Measurements from ENCODE around the gene FAM184B. TPM values are rescaled to one million over a fixed set of nuclear protein-coding genes. Genes with fewer than 3 reads are reported as not detected.

The FAM184B gene
- total and polyA plus RNA-seq, 5 experiments from 2014 or later: 0.03 to 0.13 TPM; not detected in 3

- DNase-seq (no peak), ATAC-seq (no peak)
- POLR2A ChIA-PET: no interaction called here
- no peaks in the 10 kb centered on the region for H3K36me3 Mint-ChIP-seq
- H3K27me3 Mint-ChIP-seq: peaks cover 3 to 13% (median 4%) of the 10 kb centered on the region in 5 donors
- H3K4me1 Mint-ChIP-seq: no peaks in the 10 kb centered on the region
- no peak overlapping the region for H3K4me3 Mint-ChIP-seq
- no peak overlapping the region for H3K27ac Mint-ChIP-seq
- no peaks in the 10 kb centered on the region for H3K9me3 Mint-ChIP-seq
Observed at GRCh38 chr4:17708992-17709762, 72.2 kb downstream of the FAM184B start.

- POLR2A ChIA-PET: no interaction called here
- H3K4me1 Mint-ChIP-seq: no peaks in the 10 kb centered on the region
- no peak overlapping the region for H3K4me3 Mint-ChIP-seq
- H3K9me3 Mint-ChIP-seq: no peaks in the 10 kb centered on the region
- DNase-seq: no peak
- H3K27me3 Mint-ChIP-seq: peaks cover 3 to 13% (median 4%) of the 10 kb centered on the region in 5 donors
- no peaks in the 10 kb centered on the region for H3K36me3 Mint-ChIP-seq
- ATAC-seq: no peak
- peak overlapping the region in 1 of 10 donors; percentile 15 for H3K27ac Mint-ChIP-seq
Observed at GRCh38 chr4:17707671-17708070, 73.8 kb downstream of the FAM184B start.

- no peak overlapping the region for H3K27ac Mint-ChIP-seq
Observed at GRCh38 chr4:17705107-17705506, 76.3 kb downstream of the FAM184B start.

GRCh38 chr4:17704020-17704650 is 77.3 kb downstream of the FAM184B start:
- ATAC-seq: no peak

More at GRCh38 chr4:17705107-17705506, 76.3 kb downstream of the FAM184B start:
- Mint-ChIP-seq H3K36me3 (no peaks in the 10 kb centered on the region), H3K27me3 (peaks cover 0 to 3% (median 0%) of the 10 kb centered on the region in 5 donors), H3K4me1 (no peaks in the 10 kb centered on the region), H3K9me3 (peaks cover 0 to 6% (median 0%) of the 10 kb centered on the region in 9 donors), H3K4me3 (no peak overlapping the region)
- POLR2A ChIA-PET: no interaction called here
- no peak for DNase-seq
- ATAC-seq: no peak

GRCh38 chr4:17702641-17703040 is 78.8 kb downstream of the FAM184B start:
- Mint-ChIP-seq H3K9me3 (peaks cover 0 to 28% (median 14%) of the 10 kb centered on the region in 9 donors), H3K27ac (no peak overlapping the region), H3K36me3 (peaks cover 0 to 10% (median 8%) of the 10 kb centered on the region in 3 donors), H3K4me3 (no peak overlapping the region), H3K27me3 (peaks cover 0 to 3% (median 0%) of the 10 kb centered on the region in 5 donors), H3K4me1 (no peaks in the 10 kb centered on the region)
- DNase-seq (no peak), ATAC-seq (no peak)
- POLR2A ChIA-PET: interaction anchor here (0.6 kb wide), 1 partner anchor 710 kb away, joined by 3 read pairs; no protein-coding TSS in a partner anchor

More at GRCh38 chr4:17704020-17704650, 77.3 kb downstream of the FAM184B start:
- Mint-ChIP-seq H3K4me1 (no peaks in the 10 kb centered on the region), H3K36me3 (peaks cover 0 to 5% (median 5%) of the 10 kb centered on the region in 3 donors), H3K27ac (no peak overlapping the region), H3K27me3 (peaks cover 0 to 3% (median 0%) of the 10 kb centered on the region in 5 donors), H3K4me3 (no peak overlapping the region), H3K9me3 (peaks cover 0 to 16% (median 6%) of the 10 kb centered on the region in 9 donors)
- no peak for DNase-seq
- POLR2A ChIA-PET: no interaction called here

GRCh38 chr4:17701882-17702281 is 79.5 kb downstream of the FAM184B start:
- peaks cover 0 to 3% (median 1%) of the 10 kb centered on the region in 5 donors for H3K27me3 Mint-ChIP-seq
- H3K36me3 Mint-ChIP-seq: peaks cover 0 to 10% (median 8%) of the 10 kb centered on the region in 3 donors
- no peak overlapping the region for H3K27ac Mint-ChIP-seq
- no peak for ATAC-seq
- H3K4me1 Mint-ChIP-seq: no peaks in the 10 kb centered on the region
- no peak for DNase-seq
- peaks cover 0 to 34% (median 14%) of the 10 kb centered on the region in 9 donors for H3K9me3 Mint-ChIP-seq
- H3K4me3 Mint-ChIP-seq: no peak overlapping the region
- POLR2A ChIA-PET: no interaction called here

GRCh38 chr4:17701138-17701839 is 80.1 kb downstream of the FAM184B start:
- H3K36me3 Mint-ChIP-seq: peaks cover 0 to 11% (median 8%) of the 10 kb centered on the region in 3 donors
- H3K27ac Mint-ChIP-seq: no peak overlapping the region
- POLR2A ChIA-PET: no interaction called here
- no peaks in the 10 kb centered on the region for H3K4me1 Mint-ChIP-seq
- DNase-seq (no peak), ATAC-seq (no peak)
- no peak overlapping the region for H3K4me3 Mint-ChIP-seq
- H3K9me3 Mint-ChIP-seq: peaks cover 0 to 36% (median 14%) of the 10 kb centered on the region in 9 donors
- H3K27me3 Mint-ChIP-seq: peaks cover 0 to 3% (median 2%) of the 10 kb centered on the region in 5 donors

- Mint-ChIP-seq H3K4me3 (no peak overlapping the region), H3K36me3 (peaks cover 0 to 14% (median 8%) of the 10 kb centered on the region in 3 donors), H3K27me3 (peaks cover 0 to 10% (median 0%) of the 10 kb centered on the region in 5 donors), H3K4me1 (no peaks in the 10 kb centered on the region), H3K9me3 (peaks cover 0 to 36% (median 14%) of the 10 kb centered on the region in 9 donors), H3K27ac (no peak overlapping the region)
- POLR2A ChIA-PET: no interaction called here
- no peak for DNase-seq
- no peak for ATAC-seq
Observed at GRCh38 chr4:17699380-17699779, 82.0 kb downstream of the FAM184B start.

GRCh38 chr4:17698116-17698515 is 83.3 kb downstream of the FAM184B start:
- Mint-ChIP-seq H3K9me3 (peaks cover 0 to 36% (median 14%) of the 10 kb centered on the region in 9 donors), H3K27ac (no peak overlapping the region), H3K27me3 (peaks cover 0 to 13% (median 0%) of the 10 kb centered on the region in 5 donors), H3K36me3 (peaks cover 0 to 14% (median 8%) of the 10 kb centered on the region in 3 donors), H3K4me1 (no peaks in the 10 kb centered on the region), H3K4me3 (no peak overlapping the region)
- no peak for DNase-seq
- POLR2A ChIA-PET: no interaction called here
- ATAC-seq: no peak

GRCh38 chr4:17695341-17695740 is 86.1 kb downstream of the FAM184B start:
- peaks cover 0 to 14% (median 8%) of the 10 kb centered on the region in 3 donors for H3K36me3 Mint-ChIP-seq
- peaks cover 0 to 19% (median 0%) of the 10 kb centered on the region in 5 donors for H3K27me3 Mint-ChIP-seq
- no peak for ATAC-seq
- no peak for DNase-seq
- POLR2A ChIA-PET: no interaction called here
- H3K9me3 Mint-ChIP-seq: peaks cover 0 to 32% (median 14%) of the 10 kb centered on the region in 9 donors
- H3K4me1 Mint-ChIP-seq: peaks cover 0 to 2% (median 0%) of the 10 kb centered on the region in 4 donors
- H3K4me3 Mint-ChIP-seq: no peak overlapping the region
- peak overlapping the region in 1 of 10 donors; percentile 60 for H3K27ac Mint-ChIP-seq

GRCh38 chr4:17694552-17694951 is 86.9 kb downstream of the FAM184B start:
- POLR2A ChIA-PET: no interaction called here
- peaks cover 0 to 12% (median 6%) of the 10 kb centered on the region in 3 donors for H3K36me3 Mint-ChIP-seq
- H3K4me3 Mint-ChIP-seq: no peak overlapping the region
- H3K27ac Mint-ChIP-seq: no peak overlapping the region
- DNase-seq: no peak
- peaks cover 0 to 24% (median 10%) of the 10 kb centered on the region in 9 donors for H3K9me3 Mint-ChIP-seq
- H3K27me3 Mint-ChIP-seq: peaks cover 0 to 20% (median 0%) of the 10 kb centered on the region in 5 donors
- no peak for ATAC-seq
- H3K4me1 Mint-ChIP-seq: peaks cover 0 to 2% (median 0%) of the 10 kb centered on the region in 4 donors

GRCh38 chr4:17690898-17691297 is 90.5 kb downstream of the FAM184B start:
- POLR2A ChIA-PET: no interaction called here
- no peak for ATAC-seq
- Mint-ChIP-seq H3K4me3 (no peak overlapping the region), H3K36me3 (no peaks in the 10 kb centered on the region), H3K27me3 (peaks cover 0 to 18% (median 0%) of the 10 kb centered on the region in 5 donors), H3K9me3 (no peaks in the 10 kb centered on the region), H3K4me1 (peaks cover 0 to 2% (median 0%) of the 10 kb centered on the region in 4 donors), H3K27ac (peak overlapping the region in 1 of 10 donors; percentile 3)
- no peak for DNase-seq
